Neural crest cell (in vitro differentiated cells): ENCODE results near the gene FKBP5. TPM values are rescaled to one million over a fixed set of nuclear protein-coding genes. Genes with fewer than 3 reads are reported as not detected.

Experiments
- DNase-seq: peaks from one replicate; pipeline ENCODE4 v3.0.0; 2021; ENCODE audit warnings: low read depth, mixed read lengths, low spot score
- H3K27ac Mint-ChIP-seq: one replicate; pipeline ENCODE4 v1.8.0; 2021; ENCODE audit warnings: mild to moderate bottlenecking, mixed read lengths; ENCODE audit not compliant: unreplicated experiment
- H3K27me3 Mint-ChIP-seq: 2 replicates; pipeline ENCODE4 v1.8.0; 2021; ENCODE audit warnings: low read depth, mild to moderate bottlenecking, mixed read lengths
- H3K36me3 Mint-ChIP-seq: 2 replicates; pipeline ENCODE4 v1.8.0; 2021; ENCODE audit warnings: low read depth, mild to moderate bottlenecking, mixed read lengths
- H3K4me1 Mint-ChIP-seq: 2 replicates; pipeline ENCODE4 v1.8.0; 2021; ENCODE audit warnings: mixed read lengths
- H3K4me3 Mint-ChIP-seq: one replicate; pipeline ENCODE4 v1.8.0; 2021; ENCODE audit warnings: mild to moderate bottlenecking, mixed read lengths
- H3K9me3 Mint-ChIP-seq: 2 replicates; pipeline ENCODE4 v1.8.0; 2021; ENCODE audit warnings: mixed read lengths
- total RNA-seq: library from RNA; stranded (reverse); gene quantifications from 2 replicates; pipeline ENCODE4 v1.2.1, GENCODE V29; 2021
- TF ChIP-seq, protein P1 (sequence below): fragments of 200-600 bp; sonication (generic); conservative IDR thresholded peaks from 2 replicates; pipeline ENCODE4 v1.5.0; 2021; ENCODE audit warnings: antibody characterized with exemption, mild to moderate bottlenecking

FKBP5 gene
- total RNA-seq, 1 donor from 2014 or later: 39.6 TPM

DNA sequence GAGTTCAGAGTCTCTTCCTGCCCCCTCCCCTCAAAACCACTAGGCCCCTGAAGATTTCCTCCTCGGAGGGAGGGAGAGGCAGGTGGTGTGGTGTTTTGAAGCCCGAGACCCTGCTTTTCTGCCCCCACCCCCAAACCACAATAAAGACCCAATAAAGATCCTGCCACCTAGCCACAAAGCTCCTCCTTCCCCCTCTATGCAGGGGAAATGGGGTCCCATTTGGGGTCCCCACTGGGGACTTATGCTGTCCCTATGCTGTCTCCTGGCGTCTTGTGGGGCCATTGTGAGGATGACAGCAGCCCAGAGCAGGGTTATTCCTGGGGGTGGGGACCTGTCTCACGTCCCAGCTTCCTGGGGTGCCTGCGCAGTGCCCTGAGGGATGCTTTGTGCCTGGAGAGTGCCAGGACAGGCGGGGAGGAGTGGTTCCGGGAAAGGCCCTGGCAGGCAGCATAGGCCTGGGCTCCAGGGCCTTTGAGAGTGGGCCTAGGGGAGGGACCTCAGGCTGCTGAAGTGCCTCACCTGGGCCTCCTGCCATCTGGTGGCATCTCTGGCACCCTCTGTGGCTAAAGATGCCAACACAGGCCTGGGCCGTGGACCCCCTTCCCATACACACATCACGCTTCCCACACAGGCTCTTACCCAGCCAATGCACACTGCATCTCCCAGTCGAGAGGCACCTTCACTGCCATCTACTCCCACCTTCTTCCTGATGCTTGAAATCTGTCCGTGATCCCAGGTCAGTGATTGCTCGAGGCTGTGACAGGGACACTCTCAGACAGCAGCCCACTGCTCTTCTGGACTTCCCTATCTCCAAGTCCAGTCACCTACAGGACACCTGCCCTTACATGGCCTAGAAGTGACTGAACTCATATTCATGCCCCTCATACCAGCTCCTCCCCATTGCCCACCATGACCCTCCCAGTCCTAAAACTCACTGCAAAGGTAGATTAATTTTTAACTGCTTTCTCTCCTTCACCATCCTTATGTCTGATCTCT, 40.3 kb upstream of the FKBP5 start:
- TF ChIP-seq, protein P1, sequence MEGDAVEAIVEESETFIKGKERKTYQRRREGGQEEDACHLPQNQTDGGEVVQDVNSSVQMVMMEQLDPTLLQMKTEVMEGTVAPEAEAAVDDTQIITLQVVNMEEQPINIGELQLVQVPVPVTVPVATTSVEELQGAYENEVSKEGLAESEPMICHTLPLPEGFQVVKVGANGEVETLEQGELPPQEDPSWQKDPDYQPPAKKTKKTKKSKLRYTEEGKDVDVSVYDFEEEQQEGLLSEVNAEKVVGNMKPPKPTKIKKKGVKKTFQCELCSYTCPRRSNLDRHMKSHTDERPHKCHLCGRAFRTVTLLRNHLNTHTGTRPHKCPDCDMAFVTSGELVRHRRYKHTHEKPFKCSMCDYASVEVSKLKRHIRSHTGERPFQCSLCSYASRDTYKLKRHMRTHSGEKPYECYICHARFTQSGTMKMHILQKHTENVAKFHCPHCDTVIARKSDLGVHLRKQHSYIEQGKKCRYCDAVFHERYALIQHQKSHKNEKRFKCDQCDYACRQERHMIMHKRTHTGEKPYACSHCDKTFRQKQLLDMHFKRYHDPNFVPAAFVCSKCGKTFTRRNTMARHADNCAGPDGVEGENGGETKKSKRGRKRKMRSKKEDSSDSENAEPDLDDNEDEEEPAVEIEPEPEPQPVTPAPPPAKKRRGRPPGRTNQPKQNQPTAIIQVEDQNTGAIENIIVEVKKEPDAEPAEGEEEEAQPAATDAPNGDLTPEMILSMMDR: no peak
- Mint-ChIP-seq H3K36me3 (no peaks in the 10 kb centered on the region), H3K4me3 (peak overlapping the region; percentile 95), H3K9me3 (no peaks in the 10 kb centered on the region), H3K27me3 (no peaks in the 10 kb centered on the region), H3K4me1 (peaks cover 66% of the 10 kb centered on the region), H3K27ac (peak overlapping the region; percentile 90)
- DNase-seq: no peak

DNA sequence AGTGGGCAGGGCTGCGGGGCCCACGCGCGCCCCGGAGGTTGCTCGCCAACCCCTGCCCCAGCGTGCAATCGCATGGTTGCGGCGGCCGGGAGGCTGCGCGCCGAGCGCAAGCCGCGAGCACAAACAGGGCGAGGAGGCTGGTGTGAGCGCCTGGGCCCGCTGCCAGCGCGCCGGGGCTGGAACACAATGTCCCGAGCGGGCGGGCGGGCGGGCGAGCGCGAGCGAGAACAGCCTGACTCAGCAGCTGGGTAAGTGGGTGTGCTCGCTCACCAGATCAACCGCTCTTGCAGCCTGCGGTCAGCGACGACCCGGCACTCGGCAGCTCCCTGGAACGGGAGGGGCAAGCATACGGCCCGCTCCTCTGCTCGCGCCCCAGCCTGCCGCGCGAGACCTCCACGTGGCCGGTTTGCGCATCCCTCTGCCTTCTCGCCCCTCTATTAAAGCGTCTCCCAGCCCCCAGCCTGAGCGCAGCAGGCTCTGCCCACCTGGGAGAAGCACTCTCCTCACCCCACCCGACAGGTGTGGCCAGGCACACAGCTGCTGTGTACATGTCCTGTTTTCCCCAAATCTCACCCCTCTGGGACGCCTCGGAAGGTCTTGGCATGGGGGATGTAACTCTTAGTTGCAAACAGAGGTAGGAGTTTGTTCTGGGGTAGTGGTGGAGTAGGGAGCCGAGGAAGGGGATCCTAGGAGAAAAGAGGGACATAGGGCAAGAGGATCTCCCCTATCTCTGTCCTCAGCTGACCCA, 39.4 kb upstream of the FKBP5 start:
- H3K4me1 Mint-ChIP-seq: peaks cover 70% of the 10 kb centered on the region
- TF ChIP-seq, protein P1: no peak
- H3K4me3 Mint-ChIP-seq: peak overlapping the region; percentile 95
- no peaks in the 10 kb centered on the region for H3K27me3 Mint-ChIP-seq
- H3K27ac Mint-ChIP-seq: peak overlapping the region; percentile 91
- peak; percentile 44 for DNase-seq
- no peaks in the 10 kb centered on the region for H3K36me3 Mint-ChIP-seq
- no peaks in the 10 kb centered on the region for H3K9me3 Mint-ChIP-seq

DNA sequence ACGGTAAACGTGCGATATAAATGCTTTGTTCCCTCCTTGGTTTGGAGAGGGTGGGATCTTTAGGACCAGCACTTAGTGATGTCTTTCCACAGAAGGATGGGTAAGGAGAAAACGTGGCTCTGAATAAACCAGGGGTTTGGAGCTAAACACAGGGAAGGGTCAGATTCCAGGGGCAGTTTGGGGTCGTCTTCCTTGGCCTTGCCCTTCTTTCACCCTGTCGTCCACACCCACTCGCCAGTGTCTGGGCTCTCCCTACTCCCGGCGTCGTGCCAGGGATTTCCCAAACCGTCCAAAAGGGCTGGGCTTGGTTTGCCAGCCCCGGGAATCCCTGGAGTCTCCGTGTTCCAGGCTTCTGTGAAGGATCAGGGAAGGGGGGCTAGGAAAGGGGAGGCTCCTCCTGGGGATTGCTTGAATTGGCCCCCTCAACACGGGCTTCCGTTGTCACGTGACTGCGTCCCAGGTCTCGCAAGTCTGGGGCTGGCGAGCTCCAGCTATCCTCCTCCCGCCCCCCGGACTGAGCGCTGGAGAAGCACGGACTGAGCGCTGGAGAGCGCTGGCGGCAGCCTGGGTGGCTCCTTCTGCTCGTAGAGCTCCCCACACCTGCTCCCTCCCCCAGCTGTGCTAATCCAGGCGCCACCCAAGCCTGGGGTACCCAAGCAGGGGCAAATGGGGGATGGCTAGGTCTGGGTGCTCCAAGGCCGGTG, 38.7 kb upstream of the FKBP5 start:
- Mint-ChIP-seq H3K27me3 (no peaks in the 10 kb centered on the region), H3K36me3 (no peaks in the 10 kb centered on the region), H3K27ac (peak overlapping the region; percentile 98), H3K9me3 (no peaks in the 10 kb centered on the region), H3K4me1 (peaks cover 63% of the 10 kb centered on the region), H3K4me3 (peak overlapping the region; percentile 85)
- TF ChIP-seq, protein P1: no peak
- peak; percentile 44 for DNase-seq

DNA sequence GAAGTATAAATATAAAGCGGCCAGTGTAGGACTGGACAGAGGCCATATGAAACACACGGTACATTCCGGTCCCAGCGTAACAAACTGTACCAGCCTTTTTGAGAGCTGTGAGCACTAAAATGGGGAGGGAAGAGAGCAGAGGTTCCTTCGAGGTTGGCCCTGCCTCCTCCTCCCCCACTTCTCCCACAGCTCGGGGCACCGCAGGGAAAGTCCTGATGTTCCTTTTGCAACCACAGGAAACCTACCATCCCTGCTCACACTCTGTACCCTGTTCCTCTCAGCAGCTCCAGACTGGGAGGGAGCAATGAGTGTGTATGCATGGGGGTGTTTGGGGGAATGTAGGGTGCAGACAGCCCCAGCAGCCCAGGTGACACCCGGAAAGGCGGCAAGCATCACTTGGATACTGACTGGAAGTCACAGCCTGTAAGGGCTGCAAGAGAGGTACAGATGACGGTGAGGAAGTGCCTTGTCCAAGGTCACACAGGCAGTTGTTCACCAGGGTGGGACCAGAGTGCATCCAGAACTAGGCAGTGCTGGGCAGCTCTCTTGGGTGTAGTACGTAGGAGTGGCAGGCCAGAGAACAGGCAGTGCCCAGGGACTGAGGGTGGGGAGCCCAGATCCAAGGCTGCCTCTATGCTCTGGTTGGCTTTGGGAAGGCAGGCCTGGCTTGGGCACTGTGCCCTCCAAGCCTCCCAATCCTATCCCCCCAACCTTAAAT, 37.2 kb upstream of the FKBP5 start:
- TF ChIP-seq, protein P1: no peak
- Mint-ChIP-seq H3K4me1 (peaks cover 62% of the 10 kb centered on the region), H3K36me3 (no peaks in the 10 kb centered on the region), H3K27ac (peak overlapping the region; percentile 71), H3K4me3 (peak overlapping the region; percentile 85), H3K27me3 (no peaks in the 10 kb centered on the region), H3K9me3 (no peaks in the 10 kb centered on the region)
- DNase-seq: no peak
